ENCODE measurements around the gene PSMB10. TPM values are rescaled to one million over a fixed set of nuclear protein-coding genes. Genes with fewer than 3 reads are reported as not detected.

PSMB10 gene
- total RNA-seq, 1 donor from 2014 or later, result 218 TPM

GRCh38 chr16:67968400-67969253 is 32.0 kb upstream of the PSMB10 start, which contains the start of gene SLC12A4:
Gene SLC12A4, minus strand, starts transcription at chr16:67968637. Its CDS starts 84 bp downstream, at chr16:67968553.
- Mint-ChIP-seq H3K4me3 (peak within 1 kb of the TSS; percentile 99), H3K9me3 (no peaks in the 10 kb centered on the region), H3K27me3 (ENCODE audit: insufficient read depth) (no peaks in the 10 kb centered on the region), H3K4me1 (ENCODE audit: low read depth) (peaks cover 40% of the 10 kb centered on the region), H3K27ac (peak within 1 kb of the TSS; percentile 96), H3K36me3 (ENCODE audit: low read depth) (peaks cover 1% of the 10 kb centered on the region)
- DNase-seq (ENCODE audit: low spot score), result peak; percentile 89
- intact Hi-C loops (cut with micrococcal nuclease), result loop anchor here (1.0 to 2.0 kb wide), 10 partner anchors 16 to 250 kb away; partner anchors contain the start of genes DDX28, DUS2, EDC4 and GFOD2

GRCh38 chr16:67967958-67968399 is 31.3 kb upstream of the PSMB10 start:
- Mint-ChIP-seq H3K36me3 (ENCODE audit: low read depth) (peaks cover 1% of the 10 kb centered on the region), H3K27ac (peak overlapping the region; percentile 96)

GRCh38 chr16:67967183-67967957 is 30.7 kb upstream of the PSMB10 start:
- intact Hi-C loops (cut with micrococcal nuclease), result no loop called here
- Mint-ChIP-seq H3K9me3 (no peaks in the 10 kb centered on the region), H3K27me3 (ENCODE audit: insufficient read depth) (no peaks in the 10 kb centered on the region), H3K4me1 (ENCODE audit: low read depth) (peaks cover 47% of the 10 kb centered on the region), H3K27ac (peak overlapping the region; percentile 96), H3K36me3 (ENCODE audit: low read depth) (peaks cover 7% of the 10 kb centered on the region), H3K4me3 (peak overlapping the region; percentile 99)
- DNase-seq (ENCODE audit: low spot score), result no peak

More at GRCh38 chr16:67967958-67968399, 31.3 kb upstream of the PSMB10 start:
- H3K4me1 Mint-ChIP-seq (ENCODE audit: low read depth), result peaks cover 41% of the 10 kb centered on the region
- intact Hi-C loops (cut with micrococcal nuclease), result loop anchor here (1.0 to 2.0 kb wide), 10 partner anchors 16 to 249 kb away; partner anchors contain the start of genes DDX28, DUS2, EDC4 and GFOD2
- H3K9me3 Mint-ChIP-seq, result no peaks in the 10 kb centered on the region
- peak overlapping the region; percentile 99 for H3K4me3 Mint-ChIP-seq
- peak; percentile 33 for DNase-seq (ENCODE audit: low spot score)
- no peaks in the 10 kb centered on the region for H3K27me3 Mint-ChIP-seq (ENCODE audit: insufficient read depth)

- H3K27me3 Mint-ChIP-seq (ENCODE audit: insufficient read depth), result no peaks in the 10 kb centered on the region
- no peaks in the 10 kb centered on the region for H3K9me3 Mint-ChIP-seq
- no peak for DNase-seq (ENCODE audit: low spot score)
- H3K4me1 Mint-ChIP-seq (ENCODE audit: low read depth), result peaks cover 47% of the 10 kb centered on the region
- H3K27ac Mint-ChIP-seq, result peak overlapping the region; percentile 86
- peaks cover 13% of the 10 kb centered on the region for H3K36me3 Mint-ChIP-seq (ENCODE audit: low read depth)
- intact Hi-C loops (cut with micrococcal nuclease), result no loop called here
- H3K4me3 Mint-ChIP-seq, result peak overlapping the region; percentile 99
Observed at GRCh38 chr16:67966549-67967182, 30.0 kb upstream of the PSMB10 start.

- intact Hi-C loops (cut with micrococcal nuclease), result no loop called here
- Mint-ChIP-seq H3K4me1 (ENCODE audit: low read depth) (peaks cover 47% of the 10 kb centered on the region), H3K27ac (peak overlapping the region; percentile 7), H3K27me3 (ENCODE audit: insufficient read depth) (no peaks in the 10 kb centered on the region), H3K9me3 (no peaks in the 10 kb centered on the region), H3K4me3 (peak overlapping the region; percentile 99), H3K36me3 (ENCODE audit: low read depth) (peaks cover 13% of the 10 kb centered on the region)
- no peak for DNase-seq (ENCODE audit: low spot score)
Observed at GRCh38 chr16:67965668-67966548, 29.3 kb upstream of the PSMB10 start.

- peaks cover 15% of the 10 kb centered on the region for H3K36me3 Mint-ChIP-seq (ENCODE audit: low read depth)
- no peaks in the 10 kb centered on the region for H3K9me3 Mint-ChIP-seq
- H3K27ac Mint-ChIP-seq, result peak overlapping the region; percentile 74
- intact Hi-C loops (cut with micrococcal nuclease), result no loop called here
- H3K27me3 Mint-ChIP-seq (ENCODE audit: insufficient read depth), result no peaks in the 10 kb centered on the region
- peaks cover 44% of the 10 kb centered on the region for H3K4me1 Mint-ChIP-seq (ENCODE audit: low read depth)
- no peak for DNase-seq (ENCODE audit: low spot score)
- no peak overlapping the region for H3K4me3 Mint-ChIP-seq
Observed at GRCh38 chr16:67964477-67965131, 28.0 kb upstream of the PSMB10 start.

- no peak overlapping the region for H3K4me3 Mint-ChIP-seq
- intact Hi-C loops (cut with micrococcal nuclease), result no loop called here
Observed at GRCh38 chr16:67963662-67964321, 27.1 kb upstream of the PSMB10 start.

GRCh38 chr16:67963292-67963661 is 26.6 kb upstream of the PSMB10 start:
- intact Hi-C loops (cut with micrococcal nuclease), result no loop called here
- no peaks in the 10 kb centered on the region for H3K27me3 Mint-ChIP-seq (ENCODE audit: insufficient read depth)
- no peak for DNase-seq (ENCODE audit: low spot score)
- no peak overlapping the region for H3K4me3 Mint-ChIP-seq
- peaks cover 36% of the 10 kb centered on the region for H3K4me1 Mint-ChIP-seq (ENCODE audit: low read depth)
- peaks cover 19% of the 10 kb centered on the region for H3K36me3 Mint-ChIP-seq (ENCODE audit: low read depth)
- H3K9me3 Mint-ChIP-seq, result no peaks in the 10 kb centered on the region
- no peak overlapping the region for H3K27ac Mint-ChIP-seq

More at GRCh38 chr16:67963662-67964321, 27.1 kb upstream of the PSMB10 start:
- Mint-ChIP-seq H3K9me3 (no peaks in the 10 kb centered on the region), H3K36me3 (ENCODE audit: low read depth) (peaks cover 15% of the 10 kb centered on the region), H3K27ac (no peak overlapping the region), H3K27me3 (ENCODE audit: insufficient read depth) (no peaks in the 10 kb centered on the region), H3K4me1 (ENCODE audit: low read depth) (peaks cover 36% of the 10 kb centered on the region)
- no peak for DNase-seq (ENCODE audit: low spot score)

GRCh38 chr16:67962135-67962534 is 25.5 kb upstream of the PSMB10 start:
- H3K4me1 Mint-ChIP-seq (ENCODE audit: low read depth), result peaks cover 28% of the 10 kb centered on the region
- H3K27me3 Mint-ChIP-seq (ENCODE audit: insufficient read depth), result no peaks in the 10 kb centered on the region
- intact Hi-C loops (cut with micrococcal nuclease), result no loop called here
- H3K27ac Mint-ChIP-seq, result no peak overlapping the region
- DNase-seq (ENCODE audit: low spot score), result no peak
- H3K9me3 Mint-ChIP-seq, result no peaks in the 10 kb centered on the region
- peaks cover 18% of the 10 kb centered on the region for H3K36me3 Mint-ChIP-seq (ENCODE audit: low read depth)
- H3K4me3 Mint-ChIP-seq, result no peak overlapping the region

- Mint-ChIP-seq H3K4me1 (ENCODE audit: low read depth) (peaks cover 22% of the 10 kb centered on the region), H3K27ac (no peak overlapping the region)
- intact Hi-C loops (cut with micrococcal nuclease), result no loop called here
Observed at GRCh38 chr16:67961551-67961957, 24.9 kb upstream of the PSMB10 start.

More at GRCh38 chr16:67961551-67961957, 24.9 kb upstream of the PSMB10 start:
- Mint-ChIP-seq H3K4me3 (no peak overlapping the region), H3K36me3 (ENCODE audit: low read depth) (peaks cover 18% of the 10 kb centered on the region), H3K27me3 (ENCODE audit: insufficient read depth) (no peaks in the 10 kb centered on the region), H3K9me3 (no peaks in the 10 kb centered on the region)
- DNase-seq (ENCODE audit: low spot score), result no peak

Measured in activated T-helper 1 cell treated with anti-CD3 and anti-CD28 coated beads, Interleukin-12 subunit alpha, Interleukin-12 subunit beta, Interleukin-2, Interleukin-4 antibody, amounts not matched to agents 30 ng/mL and 10 ng/mL and 1 ng/mL, durations not matched to agents 14 hours and 24 hours and 36 hours (primary cell).